ENCODE results near the gene OTX1. TPM values are rescaled to one million over a fixed set of nuclear protein-coding genes. Genes with fewer than 3 reads are reported as not detected.

Gene OTX1
- total and polyA plus RNA-seq, 2 donors (not counting 3 experiments of a cell fraction or from before 2014, with no cell fraction given): not detected

DNA sequence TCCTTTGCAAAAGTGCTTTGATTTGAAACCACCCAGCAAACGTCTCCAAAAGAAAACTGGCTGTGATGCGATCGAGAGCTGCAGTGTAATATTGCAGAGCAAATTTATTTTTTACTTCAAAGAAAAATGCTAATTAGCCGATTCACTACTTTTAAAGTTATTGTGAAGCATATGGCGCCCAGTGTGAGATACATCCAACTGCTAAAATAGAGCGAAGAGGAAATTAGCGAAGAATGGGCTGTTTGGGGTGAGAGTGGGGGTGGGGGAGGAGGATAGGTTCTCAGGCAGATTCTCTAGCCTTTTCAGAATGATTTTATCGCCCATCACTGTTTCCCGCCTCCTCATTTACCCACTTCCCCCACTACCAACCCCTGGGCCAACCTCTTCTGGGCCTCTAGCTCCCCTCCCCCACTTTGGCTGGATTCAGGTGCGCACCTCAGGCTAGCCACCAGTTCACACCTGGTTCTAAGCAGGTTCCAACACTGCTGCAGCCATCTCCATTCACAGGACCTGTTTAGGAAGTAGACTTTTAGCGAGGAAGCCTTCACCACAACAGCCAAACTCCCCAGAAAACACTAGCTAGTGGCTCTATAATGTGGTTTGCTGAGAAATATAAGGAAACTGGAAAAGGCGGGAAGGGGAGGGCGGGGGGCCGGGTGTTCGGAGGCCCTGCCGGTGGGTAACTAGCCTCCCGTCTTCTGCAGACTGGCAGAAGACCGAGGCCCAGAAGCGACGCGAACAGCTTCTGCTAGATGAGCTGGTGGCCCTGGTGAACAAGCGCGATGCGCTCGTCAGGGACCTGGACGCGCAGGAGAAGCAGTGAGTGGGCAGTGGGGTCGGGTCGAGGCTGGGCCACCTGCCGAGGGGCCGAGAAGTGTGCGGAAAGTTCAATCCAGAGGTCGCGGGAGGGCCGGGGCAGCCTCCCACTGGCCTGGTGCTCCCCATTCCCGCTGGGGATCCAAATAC, 6.0 kb upstream of the OTX1 start:
- no peaks in the 10 kb centered on the region for H3K79me2 ChIP-seq (ENCODE audit: control insufficient read depth, insufficient read depth, low read length)
- H3K9me3 ChIP-seq (replicated peaks; ENCODE audit: control insufficient read depth, insufficient read depth, low read length): no peaks in the 10 kb centered on the region
- dilution Hi-C loops (cut with MboI; ENCODE audit: extremely low pct_ligation_motif_present, low sequenced_read_pairs) (no loop called here), intact Hi-C loops (cut with micrococcal nuclease) (no loop called here)
- no peak overlapping the region for H3K9ac ChIP-seq (replicated peaks; ENCODE audit: extremely low read depth, insufficient read depth, low read length)
- no peak overlapping the region for H3K4me2 ChIP-seq (ENCODE audit: insufficient read depth, low read length)
- H3K27ac ChIP-seq (ENCODE audit: insufficient read depth, low read depth, low read length): no peak overlapping the region
- no peaks in the 10 kb centered on the region for H3K9me1 ChIP-seq (replicated peaks; ENCODE audit: control insufficient read depth, extremely low read depth, insufficient read depth, low read length)
- peaks cover 4% of the 10 kb centered on the region for H3K4me1 ChIP-seq (ENCODE audit: control insufficient read depth, extremely low read depth, insufficient read depth, low read length)
- ChIA-PET CTCF (interaction anchor here (0.7 to 1.6 kb wide), 3 partner anchors 8 to 267 kb away, joined by 3 read pairs; no protein-coding TSS in a partner anchor), POLR2A (interaction anchor here (0.7 kb wide), 1 partner anchor 1047 kb away, joined by 4 read pairs; no protein-coding TSS in a partner anchor)
- H3K36me3 ChIP-seq (ENCODE audit: control insufficient read depth in 2 of 2, extremely low read depth in 1 of 2, insufficient read depth in 2 of 2, low read length in 2 of 2): no peaks in the 10 kb centered on the region
- no TSS peak for BruUV-seq (replicated peaks)
- H3K4me3 ChIP-seq (replicated peaks in 1 of 3; ENCODE audit: insufficient read depth in 1 of 3, low read depth in 1 of 3, low read length in 3 of 3): no peak overlapping the region
- H4K20me1 ChIP-seq (replicated peaks; ENCODE audit: control insufficient read depth, extremely low read depth, insufficient read depth, low read length): no peaks in the 10 kb centered on the region
- FAIRE-seq (no peak), DNase-seq (ENCODE audit: low read depth, low spot score) (no peak)
- TF ChIP-seq JUN (IDR thresholded peaks at IDR 0.05; ENCODE audit: borderline replicate concordance, insufficient read depth, insufficient read length, low read depth) (no peak), EZH2 (IDR thresholded peaks at IDR 0.05; ENCODE audit: borderline replicate concordance, low read depth, low read length, severe bottlenecking) (no peak), POLR2A (IDR thresholded peaks at IDR 0.05; ENCODE audit: low read depth, low read length) (no peak), FOS (IDR thresholded peaks at IDR 0.05; ENCODE audit: borderline replicate concordance, insufficient read depth, low read length) (no peak)
- TF ChIP-seq, protein P1, sequence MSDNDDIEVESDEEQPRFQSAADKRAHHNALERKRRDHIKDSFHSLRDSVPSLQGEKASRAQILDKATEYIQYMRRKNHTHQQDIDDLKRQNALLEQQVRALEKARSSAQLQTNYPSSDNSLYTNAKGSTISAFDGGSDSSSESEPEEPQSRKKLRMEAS (IDR thresholded peaks at IDR 0.05; ENCODE audit: insufficient read depth, insufficient read length): no peak
- peaks cover 21 to 27% of the 10 kb centered on the region in 2 experiments for H3K27me3 ChIP-seq (ENCODE audit: control insufficient read depth in 2 of 2, insufficient read depth in 2 of 2, low read length in 2 of 2)
- no peak overlapping the region for H2AFZ ChIP-seq (ENCODE audit: low read depth, low read length)

DNA sequence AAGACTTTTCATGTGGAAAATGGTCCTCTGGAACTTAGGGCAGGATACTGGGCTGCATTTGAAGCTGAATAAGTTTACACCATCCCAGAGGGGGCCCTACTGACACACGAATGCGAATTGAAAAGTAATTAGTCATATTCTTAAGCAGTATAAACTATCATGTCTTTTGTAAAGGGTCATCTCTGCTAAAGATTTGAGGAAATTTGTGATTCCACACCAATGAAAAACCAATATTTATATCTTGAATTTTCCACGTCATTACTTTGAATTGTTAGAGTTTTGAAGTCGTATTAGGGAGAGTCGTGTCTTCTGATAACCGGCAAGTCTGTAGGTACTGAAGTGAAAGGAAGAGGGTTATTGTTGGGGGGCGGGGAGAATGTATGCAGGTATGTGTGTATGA, 4.1 kb upstream of the OTX1 start:
- no peaks in the 10 kb centered on the region for H3K36me3 ChIP-seq (ENCODE audit: control insufficient read depth in 2 of 2, extremely low read depth in 1 of 2, insufficient read depth in 2 of 2, low read length in 2 of 2)
- peak; percentile 43 for FAIRE-seq
- H2AFZ ChIP-seq (ENCODE audit: low read depth, low read length): no peak overlapping the region
- no peaks in the 10 kb centered on the region for H3K9me1 ChIP-seq (replicated peaks; ENCODE audit: control insufficient read depth, extremely low read depth, insufficient read depth, low read length)
- H3K4me2 ChIP-seq (ENCODE audit: insufficient read depth, low read length): no peak overlapping the region
- no peaks in the 10 kb centered on the region for H3K9me3 ChIP-seq (replicated peaks; ENCODE audit: control insufficient read depth, insufficient read depth, low read length)
- H3K4me3 ChIP-seq (replicated peaks in 1 of 3; ENCODE audit: insufficient read depth in 1 of 3, low read depth in 1 of 3, low read length in 3 of 3): no peak overlapping the region
- H3K9ac ChIP-seq (replicated peaks; ENCODE audit: extremely low read depth, insufficient read depth, low read length): no peak overlapping the region
- DNase-seq (ENCODE audit: low read depth, low spot score): no peak
- ChIA-PET POLR2A (no interaction called here), CTCF (interaction anchor here (1.0 kb wide), 2 partner anchors 10 to 440 kb away, joined by 3 read pairs; no protein-coding TSS in a partner anchor)
- H3K4me1 ChIP-seq (ENCODE audit: control insufficient read depth, extremely low read depth, insufficient read depth, low read length): peaks cover 16% of the 10 kb centered on the region
- H3K79me2 ChIP-seq (ENCODE audit: control insufficient read depth, insufficient read depth, low read length): no peaks in the 10 kb centered on the region
- no peak overlapping the region for H3K27ac ChIP-seq (ENCODE audit: insufficient read depth, low read depth, low read length)
- H4K20me1 ChIP-seq (replicated peaks; ENCODE audit: control insufficient read depth, extremely low read depth, insufficient read depth, low read length): no peaks in the 10 kb centered on the region
- intact Hi-C loops (cut with micrococcal nuclease) (no loop called here), dilution Hi-C loops (cut with MboI; ENCODE audit: extremely low pct_ligation_motif_present, low sequenced_read_pairs) (no loop called here)
- peaks cover 37 to 39% of the 10 kb centered on the region in 2 experiments for H3K27me3 ChIP-seq (ENCODE audit: control insufficient read depth in 2 of 2, insufficient read depth in 2 of 2, low read length in 2 of 2)
- BruUV-seq (replicated peaks): no TSS peak
- no peak for TF ChIP-seq FOS (IDR thresholded peaks at IDR 0.05; ENCODE audit: borderline replicate concordance, insufficient read depth, low read length)
- no peak for TF ChIP-seq POLR2AphosphoS5 (IDR thresholded peaks at IDR 0.05; ENCODE audit: insufficient read depth, low read depth, low read length)
- no peak for TF ChIP-seq EZH2 (IDR thresholded peaks at IDR 0.05; ENCODE audit: borderline replicate concordance, low read depth, low read length, severe bottlenecking)
- TF ChIP-seq GATA2 (IDR thresholded peaks at IDR 0.05; ENCODE audit: insufficient read depth, insufficient read length, low read depth, low read length): no peak
- TF ChIP-seq POLR2A (IDR thresholded peaks at IDR 0.05; ENCODE audit: low read depth, low read length): no peak
- TF ChIP-seq, protein P1 (IDR thresholded peaks at IDR 0.05; ENCODE audit: insufficient read depth, insufficient read length): no peak

Data from endothelial cell of umbilical vein (primary cell).